CD4-positive, alpha-beta T cell treated with Interleukin-21 for 1 hour (primary cell): ENCODE results near the gene PHB1.
"Not testable (repeated sequence)": the region's sequence is repeated elsewhere in the genome, so short reads cannot be mapped to it uniquely, and the experiment has no call there.

Experiments used
- DNase-seq: peaks from one replicate; pipeline ENCODE4 v3.0.0-alpha.2; 2020

PHB1 gene

DNA sequence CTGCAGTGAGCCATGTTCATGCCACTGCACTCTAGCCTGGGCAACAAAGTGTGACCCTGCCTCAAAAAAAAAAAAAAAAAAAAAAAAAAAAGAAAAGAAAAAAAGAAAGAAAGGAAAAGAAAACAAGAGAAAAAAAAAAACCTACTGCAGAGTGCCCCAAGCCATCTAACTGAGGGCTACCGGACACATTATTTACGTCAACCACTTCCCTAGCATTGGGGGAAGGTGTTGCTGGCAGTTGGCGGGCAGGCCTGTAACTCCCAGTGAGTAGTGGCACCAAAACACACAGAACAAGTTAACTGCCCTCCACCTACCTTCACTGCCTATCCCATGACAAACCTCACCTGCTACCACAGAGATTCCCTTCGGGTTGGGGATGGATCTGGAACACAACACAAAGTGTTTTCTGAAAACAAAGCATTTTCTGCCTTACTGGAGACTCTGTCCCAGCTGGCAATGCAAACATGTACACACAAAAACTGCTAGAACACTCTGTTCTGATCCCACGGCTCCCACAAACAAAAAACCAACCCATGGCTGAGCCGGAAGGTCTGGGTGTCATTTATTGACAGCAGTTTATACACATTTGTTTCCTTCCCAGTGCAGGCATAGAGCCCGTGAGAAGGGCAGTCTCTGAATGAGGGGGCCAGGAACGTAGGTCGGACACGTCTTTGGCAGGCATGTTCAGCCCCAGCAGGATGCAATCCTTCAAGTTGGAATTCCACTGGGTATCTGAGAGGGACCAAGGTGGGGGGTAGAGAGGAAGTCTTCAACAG, 11.0 kb downstream of the PHB1 start:
- no peak for DNase-seq

DNA sequence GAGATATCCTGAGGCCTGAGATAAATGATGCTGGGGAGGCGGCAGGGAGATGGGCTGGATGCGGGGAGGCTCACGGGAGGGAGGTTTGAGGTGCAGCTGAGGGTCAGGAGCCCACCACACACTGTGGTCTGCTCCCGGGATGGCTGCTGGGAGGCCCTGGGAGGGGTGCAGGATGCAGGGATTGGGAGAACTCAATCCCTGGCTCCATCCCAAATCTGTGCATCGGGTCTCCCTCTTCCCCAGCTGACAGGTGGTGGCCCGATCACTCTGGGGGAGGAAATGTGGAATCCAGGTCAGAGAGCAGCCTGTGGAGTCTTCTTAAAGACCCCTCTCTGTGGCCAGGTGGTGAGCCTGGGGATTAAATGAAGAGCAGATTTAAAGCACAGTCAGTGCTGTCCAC, 12.0 kb downstream of the PHB1 start:
- DNase-seq: no peak

DNA sequence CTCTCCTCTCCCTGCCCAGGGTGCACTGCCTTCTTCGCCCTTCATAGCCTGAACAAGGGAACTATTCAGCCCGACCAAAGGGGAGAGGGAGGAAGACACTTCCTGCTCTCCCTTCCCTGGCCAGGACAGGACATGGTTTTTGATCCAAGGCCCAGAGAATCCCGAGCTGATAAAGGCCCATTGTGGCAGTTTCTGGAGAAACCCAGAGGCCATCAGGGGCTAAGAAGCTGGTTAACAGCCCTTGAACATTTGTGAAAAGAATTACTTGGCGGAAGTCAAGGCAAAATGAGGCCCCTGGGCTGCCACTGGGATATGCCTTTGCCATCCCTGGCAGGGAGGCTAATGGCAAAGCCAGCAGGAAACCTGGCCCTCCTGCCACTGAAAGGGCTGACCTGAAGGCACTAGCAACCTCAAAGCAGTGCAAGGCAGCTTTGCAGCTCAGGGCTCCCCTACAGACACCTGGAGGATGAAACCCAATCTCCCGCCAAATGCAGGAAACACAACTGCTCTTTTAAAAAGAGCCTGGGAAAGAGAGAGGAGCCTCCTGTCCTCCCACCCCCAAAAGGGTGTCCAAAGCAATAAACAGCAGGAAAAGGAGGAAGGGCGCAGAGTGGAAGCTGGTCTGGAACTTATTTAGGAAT, 12.6 kb downstream of the PHB1 start:
- DNase-seq: no peak

DNA sequence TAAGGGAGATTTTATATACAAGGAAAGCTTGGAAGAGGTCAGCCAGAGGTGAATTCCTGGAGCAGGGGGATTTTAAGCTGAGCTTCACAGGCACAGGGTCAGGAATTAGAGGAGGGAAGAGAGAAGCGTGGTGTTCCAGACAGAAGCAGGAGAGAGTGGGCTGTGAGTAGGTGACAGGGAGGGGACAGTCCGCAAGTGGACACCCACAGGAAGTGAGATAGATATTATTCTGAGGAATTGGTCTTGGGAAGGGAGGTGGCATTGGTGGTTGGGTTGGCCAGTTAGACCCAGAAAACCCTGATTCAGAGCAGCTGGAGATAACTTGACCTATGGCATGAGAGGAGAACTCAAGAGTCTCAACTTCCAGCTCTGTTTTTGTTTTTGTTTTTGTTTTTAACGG, 14.7 kb downstream of the PHB1 start:
- no peak for DNase-seq

GRCh38 chr17:49397586-49397985, 17.1 kb downstream of the PHB1 start:
- DNase-seq: no peak

- DNase-seq: no peak
Observed at GRCh38 chr17:49393491-49394255, 21.0 kb downstream of the PHB1 start.

DNA sequence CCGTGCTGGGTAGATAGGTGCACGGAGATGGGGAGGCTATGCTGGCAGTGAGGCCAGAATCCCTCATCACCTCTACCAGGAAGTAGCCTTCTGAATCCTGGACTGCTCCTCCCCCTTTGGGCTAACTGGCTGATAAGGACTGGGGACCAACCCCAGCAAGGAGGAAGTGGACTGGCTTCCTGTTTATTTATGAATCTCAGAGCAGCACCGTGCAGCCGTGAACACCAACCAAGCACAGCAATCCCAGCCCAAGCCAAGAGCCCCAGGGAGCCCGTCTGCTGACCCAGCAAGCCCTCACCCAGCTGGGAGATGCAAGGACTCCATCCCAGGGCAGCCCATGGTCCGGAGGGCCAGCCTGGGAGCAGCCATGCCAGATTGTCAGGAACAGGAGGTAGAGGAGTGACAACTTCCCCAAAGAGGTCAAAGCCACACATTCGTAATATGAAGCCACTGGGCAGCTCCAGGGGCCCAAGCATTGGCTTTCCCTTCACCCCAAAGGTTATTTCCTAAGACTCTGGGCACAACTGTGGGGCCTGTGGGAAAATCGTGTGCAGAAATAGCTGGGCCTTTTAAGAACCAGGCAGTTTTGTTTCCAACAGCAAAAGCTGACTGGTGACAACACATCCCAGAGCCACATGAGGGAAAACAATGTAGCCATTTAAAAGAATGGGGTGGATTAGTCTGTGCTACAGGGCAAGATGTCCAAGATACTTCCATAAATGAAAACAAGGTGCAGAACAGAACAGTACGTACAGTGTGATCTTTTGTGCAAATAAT, 23.9 kb downstream of the PHB1 start:
- no peak for DNase-seq

- not testable (repeated sequence) for DNase-seq
Observed at GRCh38 chr17:49389514-49390347, 25.0 kb downstream of the PHB1 start.

DNA sequence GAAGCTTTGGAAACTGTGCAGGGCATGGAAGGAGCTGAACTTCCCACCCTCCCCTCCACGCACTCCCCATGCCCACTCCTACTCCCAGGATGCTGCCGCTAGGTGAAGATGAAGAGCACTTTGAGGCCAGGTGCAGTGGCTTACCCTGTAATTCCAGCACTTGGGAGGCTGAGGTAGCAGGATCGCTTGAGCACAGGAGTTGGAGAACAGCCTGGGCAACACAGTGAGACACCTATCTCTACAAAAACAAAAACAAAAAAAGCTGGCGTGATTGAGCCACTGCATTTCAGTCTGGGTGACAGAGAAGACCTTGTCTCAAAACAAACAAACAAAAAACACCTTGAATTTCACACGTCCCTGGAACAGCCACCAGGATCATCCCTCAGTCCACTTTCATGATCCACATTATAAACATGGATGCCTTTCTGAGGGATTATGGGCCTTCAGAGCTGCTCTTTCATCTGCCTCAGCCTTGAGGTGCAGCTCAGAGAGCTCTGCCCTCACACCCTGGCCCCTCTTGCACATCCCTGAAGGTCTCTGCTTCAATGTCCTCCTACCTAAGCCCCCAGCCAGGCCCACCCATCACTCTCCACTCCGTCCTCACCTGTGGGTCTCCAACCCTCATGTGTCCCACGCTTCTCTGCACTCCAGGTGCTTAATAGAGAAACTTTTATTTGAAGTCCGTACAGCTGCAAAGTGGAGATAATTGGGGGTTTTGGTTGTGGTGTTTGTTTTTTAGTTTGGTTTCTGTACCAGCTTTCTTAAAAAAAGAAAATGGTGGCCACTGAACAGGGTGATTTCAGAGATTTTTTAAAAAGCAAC, 25.8 kb downstream of the PHB1 start:
- DNase-seq: no peak

- DNase-seq: peak; percentile 72
Observed at GRCh38 chr17:49388290-49388640, 26.4 kb downstream of the PHB1 start.

- DNase-seq: peak; percentile 41
Observed at GRCh38 chr17:49387498-49388289, 27.0 kb downstream of the PHB1 start.

- no peak for DNase-seq
Observed at GRCh38 chr17:49386373-49386772, 28.3 kb downstream of the PHB1 start.

- DNase-seq: no peak
Observed at GRCh38 chr17:49384951-49385350, 29.7 kb downstream of the PHB1 start.

GRCh38 chr17:49383060-49383459, 31.6 kb downstream of the PHB1 start:
- DNase-seq: no peak

DNA sequence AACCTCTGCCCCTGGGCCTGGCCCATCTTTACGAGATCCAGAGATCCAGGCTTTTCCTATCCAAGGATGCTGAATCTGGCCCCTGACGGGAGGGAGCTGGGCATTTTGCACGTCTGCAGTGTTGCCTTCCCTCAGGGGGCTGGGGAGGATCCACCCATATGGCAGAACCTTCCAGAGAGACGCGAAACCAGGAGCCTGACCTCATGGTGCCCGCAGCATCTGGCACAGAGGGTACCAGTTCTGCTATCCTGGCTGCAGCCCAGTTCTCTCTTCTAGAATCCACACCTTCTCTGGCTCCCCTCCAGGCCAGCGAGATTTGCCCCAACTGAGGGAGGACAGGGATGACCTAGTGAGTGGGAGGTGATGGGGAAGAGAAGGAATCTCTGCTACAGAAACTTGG, 32.1 kb downstream of the PHB1 start:
- DNase-seq: no peak

GRCh38 chr17:49381793-49382192, 32.9 kb downstream of the PHB1 start:
- DNase-seq: no peak

DNA sequence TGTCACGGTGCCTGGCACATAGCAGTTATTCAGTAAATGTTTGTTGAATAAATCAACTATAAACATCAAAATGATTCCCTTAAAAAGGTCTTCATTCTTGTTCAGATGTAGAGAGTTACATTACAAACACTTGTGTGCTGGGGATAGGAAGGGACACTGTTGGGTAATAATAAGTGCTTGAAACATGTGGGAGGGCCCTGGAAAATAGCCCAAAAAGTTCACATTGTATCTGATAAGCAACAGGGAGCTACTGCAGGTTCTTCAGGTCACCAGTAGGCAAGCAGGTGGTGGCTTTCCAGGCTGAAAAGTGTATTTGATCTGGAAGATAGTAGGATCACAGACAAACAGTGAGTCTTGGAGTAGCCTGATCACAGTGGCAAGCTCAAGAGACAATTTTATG, 33.6 kb downstream of the PHB1 start:
- DNase-seq: no peak

DNA sequence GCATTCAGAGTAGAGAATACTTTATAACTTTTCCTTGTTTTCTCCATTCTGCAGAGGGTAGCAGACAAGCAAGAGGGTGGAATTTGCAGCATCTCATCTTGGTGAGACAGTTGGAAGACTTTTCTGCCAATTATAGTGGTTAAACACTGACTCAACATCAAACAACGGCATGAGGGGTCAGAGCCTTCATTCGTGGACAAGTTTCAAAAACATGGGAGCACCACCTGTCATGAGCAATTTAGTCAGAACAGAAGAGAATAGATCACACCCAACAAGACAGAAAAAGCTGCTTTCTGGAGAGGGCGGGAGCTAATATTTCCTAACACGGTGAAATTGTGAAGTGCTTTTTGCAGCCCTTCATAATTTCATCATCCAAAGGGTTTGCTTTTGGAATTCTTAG, 34.8 kb downstream of the PHB1 start:
- DNase-seq: no peak

DNA sequence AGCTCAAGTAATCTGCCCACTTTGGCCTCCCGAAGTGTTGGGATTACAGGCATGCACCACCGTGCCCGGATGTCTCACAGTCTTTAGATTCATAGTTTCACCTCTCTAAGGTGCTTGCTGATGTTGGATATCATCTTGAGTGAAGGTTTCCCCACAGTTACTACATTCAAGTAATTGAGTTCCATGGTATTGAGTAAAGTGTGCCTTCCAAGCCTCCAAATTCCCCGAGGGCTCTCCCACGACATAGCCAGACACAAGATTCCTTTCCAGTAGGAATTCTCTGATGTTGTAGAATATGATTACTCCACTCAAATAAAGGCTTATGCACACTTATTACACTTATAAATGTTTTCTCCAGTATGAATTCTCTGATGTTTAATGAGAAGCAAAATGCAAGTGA, 36.4 kb downstream of the PHB1 start:
- DNase-seq: no peak

DNA sequence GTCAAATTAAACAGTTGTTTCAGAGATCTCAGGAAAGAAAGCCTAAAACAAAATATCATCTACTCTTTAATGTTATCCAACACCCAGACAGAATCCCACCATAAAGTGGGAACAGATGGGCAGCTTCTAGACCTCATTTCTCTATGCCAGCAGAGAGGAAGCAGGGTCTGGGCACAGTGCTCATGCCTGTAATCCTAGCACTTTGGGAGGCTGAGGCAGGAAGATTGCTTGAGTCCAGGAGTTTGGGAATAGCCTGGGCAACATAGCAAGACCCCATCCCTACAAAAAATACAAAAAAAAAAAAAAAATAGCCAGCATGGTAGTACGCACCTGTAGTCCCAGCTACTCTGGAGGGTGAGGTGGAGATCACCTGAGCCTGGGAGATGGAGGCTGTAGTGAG, 39.1 kb downstream of the PHB1 start:
- DNase-seq: no peak

DNA sequence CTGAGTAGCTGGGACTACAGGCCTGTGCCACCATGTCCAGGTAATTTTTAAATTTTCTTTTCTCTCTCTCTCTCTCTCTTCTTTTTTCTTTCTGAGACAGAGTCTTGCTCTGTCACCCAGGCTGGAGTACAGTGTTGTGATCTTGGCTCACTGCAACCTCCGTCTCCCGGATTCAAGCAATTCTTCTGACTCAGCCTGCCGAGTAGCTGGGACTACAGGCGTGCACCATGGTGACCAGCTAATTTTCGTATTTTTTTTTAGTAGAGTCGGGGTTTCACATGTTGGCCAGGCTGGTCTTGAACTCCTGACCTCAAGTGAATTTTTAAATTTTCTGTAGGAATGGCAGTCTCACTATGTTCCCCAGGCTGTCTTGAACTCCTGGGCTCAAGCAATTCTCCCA, 41.6 kb downstream of the PHB1 start:
- no peak for DNase-seq
